HepG2 (cell line): Measurements from ENCODE around the gene MYBPC3. TPM values are rescaled to one million over a fixed set of nuclear protein-coding genes. Genes with fewer than 3 reads are reported as not detected.

Experiments used
- ATAC-seq: fragments of 200-7000 bp; cut with Tn5 transposase; 3 replicates; pipeline ENCODE4 v1.9.1; 2020; ENCODE audit warnings: mild to moderate bottlenecking, moderate library complexity
- BruUV-seq: library from RNA; stranded (reverse); fragments of 400-500 nt; replicated peaks from 2 replicates; lab custom pipeline; 2021; lab: Mats Ljungman, UMichigan
- CTCF ChIA-PET: fragments of 300-600 bp; formaldehyde crosslinking; extraction: SDS; loops from one replicate; lab custom pipeline; 2021; ENCODE audit warnings: low total read pairs, inconsistent platforms, low intra/inter-chr PET ratio; lab: Yijun Ruan, JAX
- POLR2A ChIA-PET: fragments of 350-600 bp; sonication (Branson Sonifier 250); formaldehyde crosslinking; loops from one replicate; lab custom pipeline; 2020; ENCODE audit warnings: antibody characterized with exemption, inconsistent platforms; lab: Yijun Ruan, JAX
- DNase-seq: peaks from one replicate; pipeline ENCODE4 v3.0.0-alpha.2; 2015; ENCODE audit warnings: low spot score
- FAIRE-seq: peaks from 3 replicates; lab custom pipeline; 2011; peaks lifted over from hg19 to GRCh38; lab: Jason Lieb, UNC
- H2AFZ ChIP-seq: one replicate; pipeline ENCODE4 v1.6.1; 2011; ENCODE audit warnings: low read length, inconsistent platforms
- H3K27ac ChIP-seq: fragments of 300-600 bp; 3 replicates; pipeline ENCODE4 v1.8.0; 2011; ENCODE audit warnings: mixed run types, mild to moderate bottlenecking, mixed read lengths, low read length, inconsistent platforms; ENCODE audit not compliant: insufficient read depth; ENCODE audit errors: extremely low read length
- H3K27me3 ChIP-seq, 2 experiments: fragments of 200-600 bp in 1 of 2; 2 replicates in 1 of 2; 3 replicates in 1 of 2; pipeline versions ENCODE4 v1.6.0 to v1.8.0; 2011; ENCODE audit warnings: low read length in 2 of 2, mild to moderate bottlenecking in 2 of 2, moderate library complexity in 2 of 2, inconsistent platforms in 1 of 2; ENCODE audit not compliant: insufficient read depth in 2 of 2, control insufficient read depth in 1 of 2
- H3K36me3 ChIP-seq, 2 experiments: fragments of 200-600 bp in 1 of 2; replicated peaks in 1 of 2; 2 replicates in 1 of 2; 3 replicates in 1 of 2; pipeline versions ENCODE4 v1.5.1 to v1.8.0; 2011; ENCODE audit warnings: low read length in 2 of 2, inconsistent platforms in 1 of 2; ENCODE audit not compliant: insufficient read depth in 2 of 2, control insufficient read depth in 1 of 2
- H3K4me1 ChIP-seq: 2 replicates; pipeline ENCODE4 v1.5.1; 2012; ENCODE audit warnings: low read length, inconsistent platforms; ENCODE audit not compliant: insufficient read depth
- H3K4me2 ChIP-seq: 2 replicates; pipeline ENCODE4 v1.6.0; 2011; ENCODE audit warnings: low read depth, low read length, inconsistent platforms
- H3K4me3 ChIP-seq, 3 experiments: fragments of 200-600 bp in 1 of 3; sonication (generic), shearing (Covaris generic) in 1 of 3; replicated peaks in 1 of 3; 2 replicates each; pipeline ENCODE4 v1.5.1; 2011 to 2016; ENCODE audit warnings: low read length in 3 of 3, inconsistent platforms in 2 of 3, low read depth in 2 of 3, mild to moderate bottlenecking in 2 of 3, control low read depth in 1 of 3, mixed read lengths in 1 of 3; ENCODE audit not compliant: insufficient read depth in 1 of 3
- H3K79me2 ChIP-seq: one replicate; pipeline ENCODE4 v1.6.1; 2011; ENCODE audit warnings: low read length, inconsistent platforms; ENCODE audit not compliant: insufficient read depth
- H3K9ac ChIP-seq: 2 replicates; pipeline ENCODE4 v1.6.0; 2011; ENCODE audit warnings: mild to moderate bottlenecking, low read depth, low read length, inconsistent platforms; ENCODE audit not compliant: insufficient read depth
- H3K9me3 ChIP-seq: 2 replicates; pipeline ENCODE4 v1.5.1; 2012; ENCODE audit warnings: mild to moderate bottlenecking, low read length
- H4K20me1 ChIP-seq: 2 replicates; pipeline ENCODE4 v1.6.0; 2011; ENCODE audit warnings: inconsistent platforms, mild to moderate bottlenecking, low read length, moderate library complexity; ENCODE audit not compliant: insufficient read depth
- FOSL1 ChIP-seq: sonication (generic); formaldehyde crosslinking; IDR thresholded peaks from 2 replicates; pipeline ENCODE4 v1.9.0; 2021; ENCODE audit warnings: missing genetic modification reagents, borderline replicate concordance
- MTF1 ChIP-seq: sonication (generic); formaldehyde crosslinking; IDR thresholded peaks from 2 replicates; pipeline ENCODE4 v1.5.0; 2020; ENCODE audit warnings: missing genetic modification reagents
- ZNF782 ChIP-seq: sonication (generic); formaldehyde crosslinking; IDR thresholded peaks from 2 replicates; pipeline ENCODE4 v1.4.0; 2020; ENCODE audit warnings: missing genetic modification reagents, mild to moderate bottlenecking, borderline replicate concordance
- ZZZ3 ChIP-seq: sonication (generic); formaldehyde crosslinking; IDR thresholded peaks from 2 replicates; pipeline ENCODE4 v1.4.0; 2020; ENCODE audit warnings: missing genetic modification reagents, mild to moderate bottlenecking, borderline replicate concordance
- whole genome bisulfite sequencing: methylation state at CpG from one replicate; pipeline ENCODE4 v1.1.6; 2017; ENCODE audit warnings: low lambda C conversion rate; 5-methylcytosine and 5-hydroxymethylcytosine counted together
- in situ Hi-C: cut with HindIII; loops from 2 replicates; pipeline ENCODE4 v1.10.0; 2017; ENCODE audit warnings: low pct_unique_long_range_greater_than_20kb; ENCODE audit not compliant: extremely low pct_ligation_motif_present
- intact Hi-C: fragments of 100-400 bp; cut with micrococcal nuclease; formaldehyde crosslinking; loops from one replicate; pipeline ENCODE4 v1.10.0; 2022; ENCODE audit not compliant: unreplicated experiment
- polyA plus RNA-seq, 8 experiments: library from polyadenylated mRNA; depleted of rRNA in 3 of 8; stranded (reverse) in 7 of 8; unstranded in 1 of 8; fragments of >200 nt; fragmentation: Illumina TruSeq in 4 of 8; extraction: Trizol in 4 of 8; gene quantifications; 2 replicates each; pipeline versions ENCODE4 v1.2.1 to v1.2.3, GENCODE V29; 2011 to 2016; ENCODE audit warnings: low read depth in 4 of 8, missing spikeins in 1 of 8, mixed read lengths in 1 of 8; ENCODE audit not compliant: insufficient read depth in 1 of 8
- total RNA-seq, 5 experiments: library from RNA; depleted of rRNA; stranded (reverse); fragments of >200 nt; fragmentation: Illumina TruSeq; extraction: Trizol; gene quantifications; 2 replicates each; pipeline ENCODE4 v1.2.3, GENCODE V29; 2016; ENCODE audit warnings: low read depth in 1 of 5

MYBPC3 gene
- total and polyA plus RNA-seq, 2 of the 13 experiments (the other 11 are each of a cell fraction or from before 2014, with no cell fraction given), result not detected

GRCh38 chr11:47314992-47315391, 37.5 kb downstream of the MYBPC3 start:
- Histone ChIP-seq H3K27ac (no peak overlapping the region), H3K27me3 (no peaks in the 10 kb centered on the region), H3K9me3 (no peaks in the 10 kb centered on the region), H3K4me1 (no peaks in the 10 kb centered on the region), H4K20me1 (no peaks in the 10 kb centered on the region), H2AFZ (no peak overlapping the region), H3K4me3 (no peak overlapping the region), H3K36me3 (peaks cover 12 to 43% of the 10 kb centered on the region in 2 experiments; a peak in 4 of 5 replicates), H3K79me2 (no peaks in the 10 kb centered on the region), H3K9ac (no peak overlapping the region), H3K4me2 (no peak overlapping the region)
- ATAC-seq, result no peak
- CTCF ChIA-PET, result no interaction called here
- POLR2A ChIA-PET, result no interaction called here
- intact Hi-C loops, result no loop called here
- no peak for DNase-seq
- FAIRE-seq, result no peak
- no TSS peak for BruUV-seq
- no peak for TF ChIP-seq MTF1 (CRISPR knock-in tag)
- 97% methylated on average over 5 of the region's 5 CpGs for WGBS
- in situ Hi-C loops, result no loop called here

- no TSS peak for BruUV-seq
- TF ChIP-seq ZZZ3 (CRISPR knock-in tag), result no peak
- no peak for TF ChIP-seq ZNF782 (CRISPR knock-in tag)
- no peak for TF ChIP-seq FOSL1
- Histone ChIP-seq H3K9me3 (no peaks in the 10 kb centered on the region), H3K4me3 (no peak overlapping the region), H3K36me3 (peaks cover 34 to 66% of the 10 kb centered on the region in 2 experiments), H3K27ac (no peak overlapping the region), H3K4me2 (no peak overlapping the region), H3K4me1 (no peaks in the 10 kb centered on the region), H2AFZ (no peak overlapping the region), H3K79me2 (no peaks in the 10 kb centered on the region), H4K20me1 (no peaks in the 10 kb centered on the region), H3K9ac (no peak overlapping the region), H3K27me3 (no peaks in the 10 kb centered on the region)
- FAIRE-seq, result no peak
- in situ Hi-C loops, result no loop called here
- intact Hi-C loops, result no loop called here
- CTCF ChIA-PET, result no interaction called here
- WGBS, result 93% methylated on average over 6 of the region's 6 CpGs
- ATAC-seq, result no peak
- POLR2A ChIA-PET, result no interaction called here
- no peak for DNase-seq
Observed at GRCh38 chr11:47308050-47308823, 44.3 kb downstream of the MYBPC3 start.
